Loucy (cell line): ENCODE data around the gene TAAR9.

ENCODE experiments used
- H2AFZ ChIP-seq: fragments of 200-600 bp; sonication (generic); 2 replicates; pipeline ENCODE4 v1.6.0; 2016; ENCODE audit warnings: antibody characterized with exemption, mild to moderate bottlenecking, low read length, moderate library complexity
- H3F3A ChIP-seq: fragments of 200-600 bp; 2 replicates; pipeline ENCODE4 v1.6.0; 2016; ENCODE audit warnings: antibody characterized with exemption, low read depth, mild to moderate bottlenecking
- H3K27me3 ChIP-seq: fragments of 200-600 bp; sonication (generic); 2 replicates; pipeline ENCODE4 v1.6.1; 2014; ENCODE audit warnings: low read length, mild to moderate bottlenecking; ENCODE audit not compliant: insufficient read depth, poor library complexity, severe bottlenecking
- H3K36me3 ChIP-seq: fragments of 200-600 bp; sonication (generic); 2 replicates; pipeline ENCODE4 v1.6.1; 2016; ENCODE audit warnings: low read length; ENCODE audit not compliant: insufficient read depth
- H3K4me1 ChIP-seq: fragments of 200-600 bp; sonication (generic); 2 replicates; pipeline ENCODE4 v1.5.1; 2014; ENCODE audit warnings: low read length, mild to moderate bottlenecking; ENCODE audit not compliant: insufficient read depth, poor library complexity, severe bottlenecking
- H3K4me2 ChIP-seq: fragments of 200-600 bp; sonication (generic); 2 replicates; pipeline ENCODE4 v1.6.0; 2014; ENCODE audit warnings: antibody characterized with exemption, low read length, low read depth, mild to moderate bottlenecking; ENCODE audit not compliant: poor library complexity, severe bottlenecking
- H3K4me3 ChIP-seq: fragments of 200-600 bp; sonication (generic); 2 replicates; pipeline ENCODE4 v1.5.1; 2014; ENCODE audit warnings: low read length, mild to moderate bottlenecking, mixed read lengths; ENCODE audit not compliant: poor library complexity, severe bottlenecking
- H3K79me2 ChIP-seq: fragments of 200-600 bp; sonication (generic); 2 replicates; pipeline ENCODE4 v1.6.1; 2014; ENCODE audit warnings: low read length; ENCODE audit not compliant: insufficient read depth
- H3K9ac ChIP-seq: fragments of 200-600 bp; sonication (generic); 2 replicates; pipeline ENCODE4 v1.6.0; 2014; ENCODE audit warnings: mild to moderate bottlenecking, low read depth, low read length, moderate library complexity; ENCODE audit not compliant: poor library complexity, severe bottlenecking
- H3K9me2 ChIP-seq: fragments of 200-600 bp; sonication (generic); replicated peaks from 2 replicates; pipeline ENCODE4 v1.6.1; 2016; ENCODE audit warnings: low read depth, low read length, mixed read lengths
- H3K9me3 ChIP-seq: fragments of 200-600 bp; sonication (generic); 2 replicates; pipeline ENCODE4 v1.6.1; 2014; ENCODE audit warnings: mild to moderate bottlenecking, antibody characterized with exemption, low read length, low read depth; ENCODE audit not compliant: insufficient read depth
- H4K20me1 ChIP-seq: fragments of 200-600 bp; sonication (generic); 2 replicates; pipeline ENCODE4 v1.6.0; 2014; ENCODE audit warnings: antibody characterized with exemption, low read length, mild to moderate bottlenecking; ENCODE audit not compliant: insufficient read depth, poor library complexity, severe bottlenecking
- EZH2phosphoT487 ChIP-seq: fragments of 200-600 bp; IDR thresholded peaks from 2 replicates; pipeline ENCODE4 v1.6.1; 2018; ENCODE audit warnings: antibody characterized with exemption, mild to moderate bottlenecking, moderate library complexity, borderline replicate concordance
- TF ChIP-seq, protein P1 (sequence below): fragments of 200-600 bp; sonication (generic); conservative IDR thresholded peaks from 2 replicates; pipeline ENCODE4 v1.5.1; 2014; ENCODE audit warnings: mild to moderate bottlenecking, antibody characterized with exemption, low read length

The TAAR9 gene

DNA sequence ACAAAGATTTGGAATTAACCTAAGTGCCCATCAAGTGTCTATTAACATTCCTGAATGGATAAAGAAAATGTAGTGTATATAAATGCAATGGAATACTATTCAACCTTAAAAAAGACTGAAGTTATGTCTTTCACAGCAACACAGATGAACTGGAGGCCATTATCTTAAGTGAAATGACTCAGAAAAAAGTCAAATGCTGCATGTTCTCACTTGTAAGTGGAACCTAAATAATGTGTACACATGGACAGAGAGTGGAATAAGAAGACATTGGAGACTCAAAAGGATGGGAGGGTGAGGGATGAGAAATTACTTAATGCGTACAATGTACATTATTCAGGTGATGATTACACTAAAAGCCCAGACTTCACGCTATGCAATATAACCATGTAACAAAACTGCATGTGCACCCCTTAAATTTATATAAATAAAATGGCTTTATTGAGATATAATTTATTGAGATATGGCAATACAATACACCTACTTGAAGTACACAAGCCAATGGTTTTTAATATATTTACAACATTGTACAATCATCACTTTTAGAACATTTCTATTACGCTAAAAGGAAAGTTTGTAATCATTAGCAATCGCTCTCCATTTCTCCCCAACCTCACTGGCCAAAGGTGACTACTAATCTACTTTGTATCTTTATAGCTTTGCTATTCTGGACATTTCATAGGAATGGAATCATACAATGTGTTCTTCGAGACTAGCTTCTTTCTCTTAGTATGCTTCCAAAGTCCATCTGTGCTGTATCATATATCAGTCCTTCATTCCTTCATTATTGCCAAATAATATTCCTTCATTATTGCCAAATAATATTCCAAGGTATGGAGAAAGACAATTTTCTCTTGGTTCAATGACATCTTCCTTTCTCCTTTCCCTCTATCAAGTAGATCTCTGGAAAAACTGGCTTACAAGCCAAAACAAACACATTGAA is 30.9 kb upstream of the TAAR9 start:
- no peaks in the 10 kb centered on the region for H3K27me3 ChIP-seq
- H3K9ac ChIP-seq, result no peak overlapping the region
- no peaks in the 10 kb centered on the region for H4K20me1 ChIP-seq
- H3K9me3 ChIP-seq, result no peaks in the 10 kb centered on the region
- H3F3A ChIP-seq, result no peaks in the 10 kb centered on the region
- H3K79me2 ChIP-seq, result no peaks in the 10 kb centered on the region
- no peak overlapping the region for H2AFZ ChIP-seq
- H3K9me2 ChIP-seq, result no peaks in the 10 kb centered on the region
- H3K4me1 ChIP-seq, result no peaks in the 10 kb centered on the region
- no peak overlapping the region for H3K4me3 ChIP-seq
- no peaks in the 10 kb centered on the region for H3K36me3 ChIP-seq
- no peak for TF ChIP-seq EZH2phosphoT487
- TF ChIP-seq, protein P1, sequence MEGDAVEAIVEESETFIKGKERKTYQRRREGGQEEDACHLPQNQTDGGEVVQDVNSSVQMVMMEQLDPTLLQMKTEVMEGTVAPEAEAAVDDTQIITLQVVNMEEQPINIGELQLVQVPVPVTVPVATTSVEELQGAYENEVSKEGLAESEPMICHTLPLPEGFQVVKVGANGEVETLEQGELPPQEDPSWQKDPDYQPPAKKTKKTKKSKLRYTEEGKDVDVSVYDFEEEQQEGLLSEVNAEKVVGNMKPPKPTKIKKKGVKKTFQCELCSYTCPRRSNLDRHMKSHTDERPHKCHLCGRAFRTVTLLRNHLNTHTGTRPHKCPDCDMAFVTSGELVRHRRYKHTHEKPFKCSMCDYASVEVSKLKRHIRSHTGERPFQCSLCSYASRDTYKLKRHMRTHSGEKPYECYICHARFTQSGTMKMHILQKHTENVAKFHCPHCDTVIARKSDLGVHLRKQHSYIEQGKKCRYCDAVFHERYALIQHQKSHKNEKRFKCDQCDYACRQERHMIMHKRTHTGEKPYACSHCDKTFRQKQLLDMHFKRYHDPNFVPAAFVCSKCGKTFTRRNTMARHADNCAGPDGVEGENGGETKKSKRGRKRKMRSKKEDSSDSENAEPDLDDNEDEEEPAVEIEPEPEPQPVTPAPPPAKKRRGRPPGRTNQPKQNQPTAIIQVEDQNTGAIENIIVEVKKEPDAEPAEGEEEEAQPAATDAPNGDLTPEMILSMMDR, result no peak
- H3K4me2 ChIP-seq, result no peak overlapping the region

DNA sequence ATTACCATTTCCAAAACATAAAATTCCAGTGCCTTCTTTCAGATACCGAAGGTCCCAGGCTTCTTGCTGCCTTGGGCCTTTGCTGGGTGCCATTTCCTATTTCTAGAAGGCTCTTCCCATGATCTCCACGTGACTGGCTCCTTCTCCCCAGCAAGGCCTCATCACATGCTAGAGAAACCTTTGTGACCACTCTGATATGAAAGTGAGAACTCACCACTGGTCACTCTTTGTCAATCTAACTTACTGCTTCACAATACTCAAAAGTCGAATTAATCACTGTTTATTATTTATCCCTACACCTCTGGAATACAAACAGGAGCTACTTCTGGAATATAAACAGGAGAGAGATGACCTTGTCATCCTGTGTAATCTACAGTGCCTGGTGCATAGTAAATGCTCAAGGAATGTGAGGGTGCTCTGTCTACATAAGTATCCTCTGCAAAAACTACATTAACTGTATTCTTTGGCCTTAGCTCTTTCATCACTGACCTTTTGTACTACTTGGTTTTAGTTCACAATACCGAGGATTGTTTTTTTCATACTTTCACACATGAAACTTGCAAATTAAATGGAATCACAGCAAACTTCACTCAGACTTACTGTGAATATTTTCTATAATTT is 26.8 kb upstream of the TAAR9 start:
- H3K9me2 ChIP-seq, result no peaks in the 10 kb centered on the region
- H3K9me3 ChIP-seq, result no peaks in the 10 kb centered on the region
- H3K4me1 ChIP-seq, result no peaks in the 10 kb centered on the region
- H3K36me3 ChIP-seq, result no peaks in the 10 kb centered on the region
- H4K20me1 ChIP-seq, result no peaks in the 10 kb centered on the region
- H3K9ac ChIP-seq, result no peak overlapping the region
- H3K4me3 ChIP-seq, result no peak overlapping the region
- no peak overlapping the region for H2AFZ ChIP-seq
- no peak overlapping the region for H3K4me2 ChIP-seq
- H3K27me3 ChIP-seq, result no peaks in the 10 kb centered on the region
- no peaks in the 10 kb centered on the region for H3F3A ChIP-seq
- no peaks in the 10 kb centered on the region for H3K79me2 ChIP-seq
- TF ChIP-seq EZH2phosphoT487, result no peak
- TF ChIP-seq, protein P1, result no peak

DNA sequence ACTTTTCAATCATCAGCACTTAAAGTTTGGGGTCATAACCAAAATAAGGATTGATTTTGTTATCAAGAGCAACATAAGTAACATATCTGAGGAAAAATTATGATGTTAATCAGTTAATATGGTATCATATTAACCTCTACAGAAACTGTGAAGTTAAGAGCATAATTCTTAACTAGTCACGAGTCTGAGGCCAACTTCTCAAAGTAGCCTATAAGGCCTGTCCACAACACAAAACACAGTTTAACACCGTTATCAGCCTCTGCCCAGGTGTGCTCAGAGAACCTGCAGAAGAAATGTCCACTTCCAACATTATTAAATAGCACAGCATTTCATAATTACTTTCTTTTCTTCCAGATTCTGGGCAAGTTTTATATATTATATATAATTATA is 26.3 kb upstream of the TAAR9 start:
- Histone ChIP-seq H3K4me2 (no peak overlapping the region), H2AFZ (no peak overlapping the region), H3K79me2 (no peaks in the 10 kb centered on the region), H3K9ac (no peak overlapping the region), H3K9me3 (no peaks in the 10 kb centered on the region), H3K9me2 (no peaks in the 10 kb centered on the region), H3F3A (no peaks in the 10 kb centered on the region), H3K4me3 (no peak overlapping the region), H3K27me3 (no peaks in the 10 kb centered on the region), H3K4me1 (no peaks in the 10 kb centered on the region), H3K36me3 (no peaks in the 10 kb centered on the region), H4K20me1 (no peaks in the 10 kb centered on the region)
- TF ChIP-seq, protein P1, result no peak
- no peak for TF ChIP-seq EZH2phosphoT487
